ENCODE data around the gene C1orf105. TPM values are rescaled to one million over a fixed set of nuclear protein-coding genes. Genes with fewer than 3 reads are reported as not detected.

The C1orf105 gene
- total and polyA plus RNA-seq, 3 donors from 2014 or later: 15.1 to 60.8 (median 15.8) TPM

DNA sequence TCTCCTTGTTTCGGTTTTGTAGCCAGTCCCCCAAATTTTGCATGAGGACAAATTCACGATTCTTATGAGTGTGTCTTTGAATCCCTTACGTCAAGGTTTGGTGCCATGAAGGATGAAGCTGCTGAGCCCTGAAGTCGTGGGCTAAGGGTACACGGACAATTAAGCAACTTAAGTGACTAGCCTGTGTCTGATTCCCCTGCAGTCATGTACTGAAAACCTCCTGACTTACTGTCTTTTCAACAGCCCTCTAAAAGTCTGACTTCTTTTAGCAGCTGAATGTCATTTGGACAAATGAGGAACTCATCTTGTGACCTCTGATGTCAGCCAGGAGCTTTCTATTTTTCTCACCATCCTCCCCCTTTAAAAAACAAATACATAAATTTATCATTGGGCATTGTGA lies 27.1 kb upstream of the C1orf105 start:
- DNase-seq: no peak
- no peak overlapping the region for H3K27ac ChIP-seq
- WGBS, 2 donors: 81 to 85% methylated on average over 5 of the region's 5 CpGs

GRCh38 chr1:172394141-172394751 lies 26.2 kb upstream of the C1orf105 start:
- intact Hi-C loops (cut with DNase I; ENCODE audit: low total_unique reads): no loop called here
- Histone ChIP-seq H3K9me3 (no peaks in the 10 kb centered on the region), H3K27ac (peak overlapping the region in 1 of 2 donors; percentile 22), H3K4me1 (peaks cover 23% of the 10 kb centered on the region), H3K27me3 (no peaks in the 10 kb centered on the region), H3K36me3 (ENCODE audit: low read depth, missing control alignments) (no peaks in the 10 kb centered on the region), H3K4me3 (no peak overlapping the region)
- no peak for TF ChIP-seq POLR2A (IDR thresholded peaks at IDR 0.05)
- no peak for TF ChIP-seq CTCF (IDR thresholded peaks at IDR 0.05)
- no peak for DNase-seq
- WGBS, 2 donors: 57 to 65% methylated on average over 4 of the region's 4 CpGs

More for the DNA sequence above, 27.1 kb upstream of the C1orf105 start:
- Histone ChIP-seq H3K27me3 (no peaks in the 10 kb centered on the region), H3K4me1 (peaks cover 20% of the 10 kb centered on the region), H3K9me3 (no peaks in the 10 kb centered on the region), H3K36me3 (ENCODE audit: low read depth, missing control alignments) (no peaks in the 10 kb centered on the region), H3K4me3 (no peak overlapping the region)
- intact Hi-C loops (cut with DNase I; ENCODE audit: low total_unique reads): no loop called here
- TF ChIP-seq POLR2A (IDR thresholded peaks at IDR 0.05) (no peak), CTCF (IDR thresholded peaks at IDR 0.05) (no peak)

- Histone ChIP-seq H3K27ac (no peak overlapping the region), H3K27me3 (no peaks in the 10 kb centered on the region), H3K36me3 (ENCODE audit: low read depth, missing control alignments) (no peaks in the 10 kb centered on the region), H3K4me3 (no peak overlapping the region), H3K4me1 (peaks cover 21% of the 10 kb centered on the region), H3K9me3 (no peaks in the 10 kb centered on the region)
- TF ChIP-seq CTCF (IDR thresholded peaks at IDR 0.05) (no peak), POLR2A (IDR thresholded peaks at IDR 0.05) (no peak)
- intact Hi-C loops (cut with DNase I; ENCODE audit: low total_unique reads): no loop called here
- DNase-seq: no peak
- 88 to 92% methylated on average over 5 of the region's 5 CpGs for WGBS, 2 donors
Observed at GRCh38 chr1:172394811-172395210, 25.7 kb upstream of the C1orf105 start.

DNA sequence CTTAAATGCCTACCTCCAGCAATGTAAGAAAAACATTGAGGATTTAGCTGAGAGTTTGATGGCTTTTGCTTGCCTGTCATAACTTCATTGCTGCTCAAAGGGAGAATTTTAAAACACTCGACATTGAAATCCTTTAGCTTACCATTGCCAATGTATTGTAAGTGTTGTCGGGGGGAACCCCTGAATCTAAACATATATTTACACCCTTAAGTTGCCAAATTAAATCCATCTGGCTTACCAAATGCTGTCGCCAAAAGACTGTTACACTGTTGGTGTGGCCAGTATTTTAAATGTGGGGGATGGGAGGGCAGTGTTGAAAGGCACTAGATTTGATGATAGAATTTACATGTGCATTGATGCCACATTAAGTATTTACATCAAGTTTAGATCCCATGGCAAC lies 24.9 kb upstream of the C1orf105 start:
- H3K27ac ChIP-seq: no peak overlapping the region
- intact Hi-C loops (cut with DNase I; ENCODE audit: low total_unique reads): no loop called here

More for the DNA sequence above, 24.9 kb upstream of the C1orf105 start:
- Histone ChIP-seq H3K27me3 (no peaks in the 10 kb centered on the region), H3K4me1 (peaks cover 21% of the 10 kb centered on the region), H3K9me3 (no peaks in the 10 kb centered on the region), H3K4me3 (no peak overlapping the region), H3K36me3 (ENCODE audit: low read depth, missing control alignments) (no peaks in the 10 kb centered on the region)
- 88 to 95% methylated on average over 3 of the region's 3 CpGs for WGBS, 2 donors
- DNase-seq: no peak
- no peak for TF ChIP-seq CTCF (IDR thresholded peaks at IDR 0.05)
- no peak for TF ChIP-seq POLR2A (IDR thresholded peaks at IDR 0.05)

Data from testis (tissue), 3 donors.